Spinal cord (tissue), 10 donors: Measurements from ENCODE around the gene JUNB. TPM values are rescaled to one million over a fixed set of nuclear protein-coding genes. Genes with fewer than 3 reads are reported as not detected.
"Not testable (repeated sequence)": the region's sequence is repeated elsewhere in the genome, so short reads cannot be mapped to it uniquely, and the experiment has no call there.

Experiments
- DNase-seq, 6 donors: peaks; one replicate each; pipeline versions ENCODE4 v3.0.0 to v3.0.0-alpha.2; 2013 to 2015; ENCODE audit warnings: low spot score in 6 of 6, low read depth in 4 of 6
- H3K27ac ChIP-seq: one replicate; pipeline ENCODE4 v1.5.1; 2013; ENCODE audit warnings: low read depth, low read length, control low read depth
- H3K27me3 ChIP-seq: one replicate; pipeline ENCODE4 v1.6.1; 2013; ENCODE audit warnings: low read length; ENCODE audit not compliant: control insufficient read depth, insufficient read depth
- H3K36me3 ChIP-seq: one replicate; pipeline ENCODE4 v1.6.1; 2013; ENCODE audit warnings: low read length; ENCODE audit not compliant: control insufficient read depth, insufficient read depth
- H3K4me1 ChIP-seq: one replicate; pipeline ENCODE4 v1.6.1; 2013; ENCODE audit warnings: low read length; ENCODE audit not compliant: control insufficient read depth, insufficient read depth
- H3K4me3 ChIP-seq: one replicate; pipeline ENCODE4 v1.5.1; 2013; ENCODE audit warnings: low read depth, low read length, control low read depth
- H3K9me3 ChIP-seq: one replicate; pipeline ENCODE4 v1.6.1; 2013; ENCODE audit warnings: low read length; ENCODE audit not compliant: control insufficient read depth, insufficient read depth
- WGBS: methylation state at CpG from one replicate; pipeline ENCODE4 v1.1.5; 2013; ENCODE audit warnings: missing lambda C conversion rate; ENCODE audit not compliant: insufficient coverage; 5-methylcytosine and 5-hydroxymethylcytosine counted together
- polyA plus RNA-seq, 2 donors: library from polyadenylated mRNA; unstranded; fragments of 120-200 nt; gene quantifications; one replicate each; pipeline ENCODE4 v1.2.1, GENCODE V29; 2013; ENCODE audit not compliant: insufficient read length in 2 of 2
- total RNA-seq, 2 donors: library from RNA; depleted of rRNA in 1 of 2; stranded (reverse); fragments of 120-200 nt in 1 of 2; fragments of >200 nt in 1 of 2; gene quantifications; one replicate each; pipeline versions ENCODE4 v1.2.3 to v1.2.4, GENCODE V29; 2013 to 2014
- donor health status: healthy.

Gene JUNB
- total and polyA plus RNA-seq, 4 donors: 23.3 to 119 (median 71.4) TPM

DNA sequence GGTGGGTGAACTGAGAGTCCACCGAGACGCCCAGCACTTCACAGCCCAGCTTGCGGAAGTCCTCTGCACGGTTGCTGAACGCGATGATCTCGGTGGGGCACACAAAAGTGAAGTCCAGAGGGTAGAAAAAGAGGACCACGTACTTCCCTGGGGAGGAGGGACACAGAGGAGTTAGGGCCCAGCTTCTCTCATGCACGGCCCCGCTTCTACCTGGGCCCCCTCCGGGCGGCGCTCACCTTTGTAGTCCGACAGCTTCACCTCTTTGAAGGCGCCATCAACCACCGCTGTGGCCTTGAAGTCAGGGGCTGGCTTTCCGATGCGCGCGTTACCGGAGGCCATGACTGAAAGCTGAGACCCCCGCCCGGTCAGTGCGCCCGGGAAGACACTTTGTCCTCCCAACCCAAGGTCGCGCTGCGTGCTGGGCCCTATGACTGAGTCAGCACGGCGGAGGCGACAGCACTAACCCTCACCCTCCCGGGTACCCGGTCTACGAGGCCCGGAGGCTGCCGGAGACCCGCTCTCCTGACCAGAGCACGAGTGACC is 9.7 kb downstream of the JUNB start:
- Histone ChIP-seq H3K4me1 (peaks cover 42% of the 10 kb centered on the region), H3K9me3 (no peaks in the 10 kb centered on the region), H3K27ac (peak overlapping the region; percentile 76), H3K36me3 (peaks cover 36% of the 10 kb centered on the region), H3K27me3 (no peaks in the 10 kb centered on the region), H3K4me3 (peak overlapping the region; percentile 97)
- peak in 1 of 6 donors; percentile 49 for DNase-seq
- 2% methylated on average over 36 of the region's 38 CpGs for WGBS

DNA sequence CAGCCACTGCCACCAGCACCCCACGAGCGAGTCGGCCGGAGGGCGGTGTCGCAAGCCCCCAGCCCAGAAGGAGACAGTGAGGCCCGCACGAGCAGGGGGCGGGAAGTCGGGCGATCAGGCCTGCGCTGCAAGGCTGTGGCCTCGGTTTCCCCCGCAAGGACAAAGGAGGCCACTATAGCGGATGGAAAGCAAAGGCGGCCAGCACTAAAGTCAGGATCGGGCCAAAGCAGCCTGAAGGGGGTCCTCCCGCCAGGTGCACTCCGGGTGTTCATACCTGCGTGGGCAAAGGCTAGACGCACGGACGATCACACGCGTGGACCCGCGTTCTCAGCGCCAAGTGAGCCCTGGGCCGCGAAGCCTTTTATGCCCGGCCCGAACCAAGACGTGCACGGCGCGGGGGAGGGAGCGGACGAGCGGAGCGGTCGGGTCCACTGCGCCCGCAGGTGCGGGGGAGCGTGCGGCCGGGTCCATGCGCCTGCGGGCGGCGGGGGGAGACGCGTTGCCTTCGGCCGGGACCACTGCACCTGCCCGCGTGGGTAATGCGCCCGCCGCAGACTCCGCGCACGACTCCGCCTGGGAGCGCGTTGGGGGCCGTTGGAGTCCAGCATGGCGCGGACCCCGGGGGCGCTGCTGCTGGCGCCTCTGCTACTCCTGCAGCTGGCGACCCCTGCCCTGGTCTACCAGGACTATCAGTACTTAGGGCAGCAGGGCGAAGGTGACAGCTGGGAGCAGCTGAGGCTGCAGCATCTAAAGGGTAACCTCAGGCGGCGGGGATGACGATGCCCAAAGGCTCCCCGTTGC is 10.4 kb downstream of the JUNB start, which contains the start of the genes PRDX2 and THSD8:
Gene PRDX2 (minus strand): TSS at position 335 of the 801 bp plus-strand sequence. CDS start 539 bp downstream, outside the sequence.
Gene THSD8 (plus strand): TSS at position 604 of the 801 bp plus-strand sequence. CDS start 3 bp downstream, at position 607.
- H3K36me3 ChIP-seq: peaks cover 36% of the 10 kb centered on the region
- DNase-seq: peak in 3 of 6 donors; percentile 77 to 96 (median 96)
- H3K4me3 ChIP-seq: peak within 1 kb of the TSS; percentile 97
- H3K4me1 ChIP-seq: peaks cover 40% of the 10 kb centered on the region
- no peaks in the 10 kb centered on the region for H3K9me3 ChIP-seq
- no peaks in the 10 kb centered on the region for H3K27me3 ChIP-seq
- peak within 1 kb of the TSS; percentile 76 for H3K27ac ChIP-seq
- WGBS: under 1% methylated on average over 78 of the region's 78 CpGs

DNA sequence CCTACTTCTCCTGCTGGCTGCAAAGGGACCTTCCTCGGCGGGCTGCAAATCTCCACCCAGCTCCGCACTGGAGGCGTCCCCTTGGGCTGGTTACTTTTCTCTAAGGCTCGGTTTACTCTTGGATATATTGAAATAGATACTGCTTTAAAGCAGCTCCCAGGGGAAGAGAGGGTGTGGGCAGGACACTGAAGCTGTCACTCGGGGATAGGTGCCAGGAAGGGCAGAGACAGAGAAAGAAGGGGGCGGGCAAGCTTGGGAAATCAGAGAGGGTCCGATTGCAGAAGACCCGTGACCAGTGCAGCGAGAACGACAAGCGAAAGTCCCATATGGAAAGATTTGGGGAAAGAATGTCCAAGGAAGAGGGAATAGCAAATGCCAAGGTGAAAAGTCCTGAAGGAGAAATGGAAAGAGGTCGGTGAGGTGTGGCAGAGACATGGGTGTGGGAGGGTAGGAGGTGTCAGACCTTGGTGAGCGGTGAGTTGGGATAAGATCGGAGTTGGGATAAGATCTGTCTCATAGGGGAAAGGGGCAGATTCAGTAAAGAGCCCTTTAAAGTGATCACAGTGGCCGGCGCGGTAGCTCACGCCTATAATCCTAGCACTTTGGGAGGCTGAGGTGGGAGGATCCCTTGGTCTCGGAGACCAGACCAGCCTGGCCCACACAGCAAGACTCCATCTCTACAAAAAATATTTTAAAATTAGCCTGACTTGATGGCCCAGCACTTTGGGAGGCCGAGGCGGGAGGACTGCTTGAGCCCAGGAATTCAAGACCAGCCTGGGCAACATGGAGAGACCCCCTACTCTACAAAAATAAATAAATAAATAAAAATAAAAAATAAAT is 11.2 kb downstream of the JUNB start:
- 35% methylated on average over 11 of the region's 22 CpGs for WGBS
- Histone ChIP-seq H3K4me3 (peak overlapping the region; percentile 97), H3K27ac (peak overlapping the region; percentile 76), H3K9me3 (no peaks in the 10 kb centered on the region), H3K27me3 (no peaks in the 10 kb centered on the region), H3K4me1 (peaks cover 48% of the 10 kb centered on the region), H3K36me3 (peaks cover 28% of the 10 kb centered on the region)
- DNase-seq: no peak

DNA sequence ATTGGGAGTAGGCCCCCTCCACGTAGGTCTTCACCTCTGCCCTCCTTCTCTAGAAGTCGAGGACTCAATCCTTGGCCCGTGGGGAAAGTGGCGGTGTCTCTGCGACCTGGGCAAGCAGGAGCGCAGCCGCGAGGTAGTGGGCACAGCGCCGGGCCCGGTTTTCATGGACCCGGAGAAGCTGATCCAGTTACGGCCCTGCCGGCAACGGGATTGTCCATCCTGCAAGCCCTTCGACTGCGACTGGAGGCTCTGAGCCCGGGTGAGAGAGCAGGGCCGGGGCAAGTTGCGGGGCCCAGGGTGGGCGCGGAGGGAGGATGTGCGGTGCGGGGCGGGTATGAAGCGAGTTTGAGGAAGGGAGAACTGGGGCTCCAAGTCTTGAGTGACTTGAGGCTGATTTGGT is 12.8 kb downstream of the JUNB start:
- WGBS: 91% methylated on average over 24 of the region's 26 CpGs
- H3K27ac ChIP-seq: no peak overlapping the region
- no peak overlapping the region for H3K4me3 ChIP-seq
- no peaks in the 10 kb centered on the region for H3K27me3 ChIP-seq
- H3K4me1 ChIP-seq: peaks cover 50% of the 10 kb centered on the region
- H3K9me3 ChIP-seq: no peaks in the 10 kb centered on the region
- DNase-seq: no peak
- H3K36me3 ChIP-seq: peaks cover 21% of the 10 kb centered on the region

DNA sequence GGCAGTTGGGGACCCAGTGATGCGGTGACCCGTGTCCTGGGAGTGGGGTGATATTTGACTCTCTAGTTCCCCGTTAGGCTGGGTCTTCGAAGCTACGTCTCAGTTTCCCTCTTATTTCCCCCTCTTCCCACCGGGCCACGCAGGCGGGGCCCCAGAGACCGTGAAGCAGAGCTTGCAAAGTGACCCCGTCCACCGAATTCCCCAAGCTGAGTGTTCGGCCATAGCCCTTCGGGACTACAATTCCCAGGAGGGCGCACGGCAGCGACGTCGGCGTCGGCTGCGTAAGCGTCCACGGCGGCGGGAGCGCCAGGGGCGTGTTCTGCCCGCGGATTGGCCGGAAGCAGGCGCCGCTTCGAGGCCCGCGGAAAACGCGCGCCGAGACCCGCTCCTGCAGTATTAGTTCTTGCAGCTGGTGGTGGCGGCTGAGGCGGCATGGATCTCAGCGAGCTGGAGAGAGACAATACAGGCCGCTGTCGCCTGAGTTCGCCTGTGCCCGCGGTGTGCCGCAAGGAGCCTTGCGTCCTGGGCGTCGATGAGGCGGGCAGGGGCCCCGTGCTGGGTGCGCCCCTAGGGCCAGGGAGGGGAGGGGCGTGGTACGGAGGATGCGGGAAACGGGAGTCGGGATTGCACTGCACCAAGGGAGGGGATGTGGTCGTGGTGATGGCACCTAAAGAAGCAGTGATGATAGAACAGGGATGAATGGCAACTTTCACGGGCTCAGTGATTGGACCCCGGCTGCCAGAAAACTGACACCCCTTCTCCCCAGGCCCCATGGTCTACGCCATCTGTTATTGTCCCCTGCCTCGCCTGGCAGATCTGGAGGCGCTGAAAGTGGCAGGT is 15.2 kb downstream of the JUNB start, which contains the start of gene RNASEH2A:
Gene RNASEH2A (plus strand): TSS at position 343 of the 840 bp plus-strand sequence. CDS start 90 bp downstream, at position 433.
- peak in 4 of 6 donors; percentile 80 to 97 (median 91) for DNase-seq
- Histone ChIP-seq H3K36me3 (peaks cover 22% of the 10 kb centered on the region), H3K4me1 (peaks cover 28% of the 10 kb centered on the region), H3K27me3 (no peaks in the 10 kb centered on the region), H3K4me3 (peak within 1 kb of the TSS; percentile 79), H3K27ac (peak within 1 kb of the TSS; percentile 67), H3K9me3 (no peaks in the 10 kb centered on the region)
- WGBS: 3% methylated on average over 61 of the region's 66 CpGs

DNA sequence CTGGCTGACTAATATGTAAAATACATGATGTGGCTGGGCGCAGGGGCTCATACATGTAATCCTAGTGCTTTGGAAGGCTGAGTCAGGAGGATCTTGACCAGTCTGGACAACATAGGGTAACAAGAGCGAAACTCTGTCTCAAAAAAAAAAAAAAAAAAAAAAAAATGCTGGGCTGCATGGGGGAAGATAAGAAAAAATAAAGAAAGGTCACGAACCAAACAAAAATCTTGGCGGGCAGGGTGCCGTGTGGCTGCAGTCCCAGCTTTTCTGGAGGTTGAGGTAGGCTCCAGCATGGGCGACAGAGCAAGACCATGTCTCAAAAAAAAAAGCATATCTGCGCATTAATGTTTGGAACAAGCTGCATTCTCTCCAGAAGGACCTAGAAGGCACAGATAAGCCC is 23.8 kb downstream of the JUNB start:
- no peak for DNase-seq
- Histone ChIP-seq H3K4me1 (no peaks in the 10 kb centered on the region), H3K27ac (no peak overlapping the region), H3K27me3 (no peaks in the 10 kb centered on the region), H3K4me3 (no peak overlapping the region), H3K36me3 (peaks cover 49% of the 10 kb centered on the region), H3K9me3 (no peaks in the 10 kb centered on the region)
- 98% methylated on average over 6 of the region's 7 CpGs for WGBS

DNA sequence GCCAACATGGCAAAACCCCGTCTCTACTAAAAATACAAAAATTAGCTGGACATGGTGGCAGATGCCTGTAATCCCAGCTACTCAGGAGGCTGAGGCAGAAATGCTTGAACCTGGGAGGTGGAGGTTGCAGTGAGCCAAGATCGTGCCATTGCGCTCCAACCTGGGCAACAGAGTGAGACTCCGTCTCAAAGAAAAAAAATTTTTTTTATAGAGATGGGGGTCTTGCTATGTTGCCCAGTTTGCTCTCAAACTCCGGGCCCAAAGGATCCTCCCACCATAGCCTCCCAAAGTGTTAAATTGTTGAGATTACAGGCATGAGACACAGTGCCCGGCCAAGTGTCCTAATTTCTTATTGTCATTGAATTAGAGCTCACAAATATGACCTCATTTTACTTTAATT is 25.9 kb downstream of the JUNB start:
- WGBS: 100% methylated on average over 1 of the region's 6 CpGs
- H3K27ac ChIP-seq, H3K27me3 ChIP-seq, H3K4me3 ChIP-seq, H3K9me3 ChIP-seq, H3K4me1 ChIP-seq, DNase-seq: not testable (repeated sequence)
- peaks cover 35% of the 10 kb centered on the region for H3K36me3 ChIP-seq

DNA sequence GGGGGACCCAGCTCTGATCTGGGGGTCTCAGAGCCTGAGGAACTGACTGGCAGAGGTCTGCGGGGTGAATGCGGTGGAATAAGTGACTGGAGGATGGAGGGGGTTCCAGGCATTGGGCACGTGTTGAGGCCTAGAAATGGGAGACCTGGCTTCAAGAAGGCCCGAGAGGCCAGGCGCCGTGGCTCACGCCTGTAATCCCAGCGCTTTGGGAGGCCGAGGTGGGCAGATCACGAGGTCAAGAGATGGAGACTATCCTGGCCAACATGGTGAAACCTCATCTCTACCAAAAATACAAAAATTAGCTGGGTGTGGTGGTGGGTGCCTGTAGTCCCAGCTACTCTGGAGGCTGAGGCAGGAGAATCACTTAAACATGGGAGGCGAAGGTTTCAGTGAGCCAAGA is 26.5 kb downstream of the JUNB start:
- not testable (repeated sequence) for DNase-seq, H3K4me3 ChIP-seq, H3K9me3 ChIP-seq, H3K27me3 ChIP-seq, H3K27ac ChIP-seq, H3K4me1 ChIP-seq
- 97% methylated on average over 6 of the region's 11 CpGs for WGBS
- peaks cover 29% of the 10 kb centered on the region for H3K36me3 ChIP-seq

DNA sequence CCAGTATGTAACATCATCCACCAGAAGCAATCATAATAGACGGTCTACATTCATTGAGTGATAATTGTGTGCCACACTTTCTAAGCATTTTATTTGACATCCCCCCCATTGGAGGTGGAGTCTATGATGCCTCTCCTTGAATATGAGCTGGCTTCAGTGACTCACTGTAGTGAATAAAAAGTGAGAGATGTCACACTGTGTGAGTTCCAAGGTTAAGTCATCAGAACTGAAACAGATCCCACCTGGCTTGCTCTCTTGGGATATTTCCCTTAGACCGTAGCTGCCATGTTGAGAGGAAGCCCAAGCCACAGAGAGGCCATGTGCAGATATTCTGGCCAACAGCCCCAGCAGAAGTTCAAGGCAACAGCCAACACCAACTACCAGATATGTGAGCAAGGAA is 30.5 kb downstream of the JUNB start:
- H3K4me3 ChIP-seq: no peak overlapping the region
- peaks cover 15% of the 10 kb centered on the region for H3K27me3 ChIP-seq
- peaks cover under 1% of the 10 kb centered on the region for H3K36me3 ChIP-seq
- H3K4me1 ChIP-seq: peaks cover 7% of the 10 kb centered on the region
- 86% methylated on average over 1 of the region's 2 CpGs for WGBS
- no peak overlapping the region for H3K27ac ChIP-seq
- H3K9me3 ChIP-seq: no peaks in the 10 kb centered on the region
- no peak for DNase-seq
